Kidney (tissue), 14 donors: Measurements from ENCODE around the gene STEAP3. TPM values are rescaled to one million over a fixed set of nuclear protein-coding genes. Genes with fewer than 3 reads are reported as not detected.

Experiments used
- DNase-seq, 5 donors: peaks; one replicate each; pipeline ENCODE4 v3.0.0-alpha.2; 2013 to 2020
- FAIRE-seq: peaks from 2 replicates; lab custom pipeline; 2012; peaks lifted over from hg19 to GRCh38; lab: Jason Lieb, UNC
- H3K27ac ChIP-seq, 2 donors: one replicate each; pipeline ENCODE4 v1.7.0; 2013; ENCODE audit warnings: low read depth in 2 of 2, low read length in 2 of 2, inconsistent platforms in 1 of 2
- H3K27me3 ChIP-seq: one replicate; pipeline ENCODE4 v1.7.1; 2013; ENCODE audit warnings: low read length, inconsistent platforms; ENCODE audit not compliant: control insufficient read depth, insufficient read depth
- H3K36me3 ChIP-seq, 3 donors: one replicate each; pipeline versions ENCODE4 v1.7.0 to v1.7.1; 2013; ENCODE audit warnings: low read length in 3 of 3, control low read depth in 1 of 3, inconsistent platforms in 1 of 3; ENCODE audit not compliant: insufficient read depth in 3 of 3, control insufficient read depth in 2 of 3
- H3K4me1 ChIP-seq, 3 donors: one replicate each; pipeline versions ENCODE4 v1.7.0 to v1.7.1; 2013; ENCODE audit warnings: low read length in 3 of 3, inconsistent platforms in 1 of 3, low read depth in 1 of 3; ENCODE audit not compliant: control insufficient read depth in 2 of 3, insufficient read depth in 2 of 3
- H3K4me3 ChIP-seq, 3 donors: one replicate each; pipeline versions ENCODE4 v1.7.0 to v1.8.1; 2013; ENCODE audit warnings: low read length in 3 of 3, control low read depth in 1 of 3, inconsistent platforms in 1 of 3
- H3K9ac ChIP-seq, 3 donors: one replicate each; pipeline versions ENCODE4 v1.7.0 to v1.7.1; 2013; ENCODE audit warnings: low read length in 3 of 3, control low read depth in 1 of 3, inconsistent platforms in 1 of 3
- H3K9me3 ChIP-seq, 3 donors: one replicate each; pipeline versions ENCODE4 v1.7.0 to v1.7.1; 2013; ENCODE audit warnings: low read length in 3 of 3, control low read depth in 1 of 3, inconsistent platforms in 1 of 3; ENCODE audit not compliant: control insufficient read depth in 2 of 3, insufficient read depth in 1 of 3
- intact Hi-C: fragments of 100-400 bp; cut with DNase I; formaldehyde crosslinking; loops from one replicate; pipeline ENCODE4 v1.11.1; 2022
- polyA plus RNA-seq: library from polyadenylated mRNA; stranded (reverse); fragments of 350-450 nt; fragmentation: Illumina TruSeq; extraction: RNeasy Lipid Tissue Mini Kit (QIAGEN cat#74804); gene quantifications from one replicate; pipeline ENCODE4 v1.2.3, GENCODE V29; 2014; ENCODE audit warnings: low read depth, low replicate concordance; ENCODE audit not compliant: insufficient read depth
- total RNA-seq: library from RNA; stranded (reverse); fragmentation: NEBNext Ultra II Directional; extraction: Animal tissue kit (Norgen Biotek cat#: 25700); gene quantifications from one replicate; pipeline ENCODE4 v1.2.1, GENCODE V29; 2021
- TF ChIP-seq, protein P1 (sequence below): IDR thresholded peaks from 3 replicates; pipeline ENCODE4 v1.5.1; 2012; ENCODE audit warnings: mild to moderate bottlenecking, moderate library complexity, borderline replicate concordance; ENCODE audit not compliant: insufficient read depth; ENCODE audit errors: extremely low read depth
- donor health status: control.
- donor health status: control.
- donor health status: control.
- donor health status: control.
- donor health status: control.
- donor health status: DM: yes; HTN: yes; CAD: no.
- donor health status: Normal renal cell carcinoma (clear cell type).

Gene STEAP3
- total and polyA plus RNA-seq, 2 donors from 2014 or later, result 6.7 to 25.4 TPM

DNA sequence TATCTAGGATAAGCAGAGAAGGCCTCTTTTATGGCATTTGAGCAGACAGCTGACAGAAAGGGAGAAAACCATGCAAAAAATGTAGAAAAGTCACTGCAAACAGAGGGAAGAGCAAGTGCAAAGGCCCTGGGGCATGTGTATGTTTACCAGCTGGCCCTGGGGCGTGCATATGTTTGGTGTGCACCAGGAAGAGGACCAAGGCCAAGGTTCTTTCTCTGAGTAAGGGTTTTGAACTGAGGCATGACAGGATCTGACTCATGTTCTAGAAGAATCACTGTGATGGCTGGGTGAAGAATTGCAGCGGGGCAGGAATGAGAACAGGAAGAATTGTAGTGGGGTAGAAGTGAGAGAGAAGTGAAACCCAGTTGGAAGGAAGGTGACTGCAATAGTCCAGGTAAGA, 69.6 kb downstream of the STEAP3 start:
- Histone ChIP-seq H3K27ac (no peak overlapping the region), H3K9me3 (no peaks in the 10 kb centered on the region), H3K4me1 (no peaks in the 10 kb centered on the region), H3K4me3 (no peak overlapping the region), H3K9ac (no peak overlapping the region), H3K36me3 (no peaks in the 10 kb centered on the region), H3K27me3 (no peaks in the 10 kb centered on the region)
- no peak for DNase-seq
- intact Hi-C loops, result no loop called here
- TF ChIP-seq, protein P1, sequence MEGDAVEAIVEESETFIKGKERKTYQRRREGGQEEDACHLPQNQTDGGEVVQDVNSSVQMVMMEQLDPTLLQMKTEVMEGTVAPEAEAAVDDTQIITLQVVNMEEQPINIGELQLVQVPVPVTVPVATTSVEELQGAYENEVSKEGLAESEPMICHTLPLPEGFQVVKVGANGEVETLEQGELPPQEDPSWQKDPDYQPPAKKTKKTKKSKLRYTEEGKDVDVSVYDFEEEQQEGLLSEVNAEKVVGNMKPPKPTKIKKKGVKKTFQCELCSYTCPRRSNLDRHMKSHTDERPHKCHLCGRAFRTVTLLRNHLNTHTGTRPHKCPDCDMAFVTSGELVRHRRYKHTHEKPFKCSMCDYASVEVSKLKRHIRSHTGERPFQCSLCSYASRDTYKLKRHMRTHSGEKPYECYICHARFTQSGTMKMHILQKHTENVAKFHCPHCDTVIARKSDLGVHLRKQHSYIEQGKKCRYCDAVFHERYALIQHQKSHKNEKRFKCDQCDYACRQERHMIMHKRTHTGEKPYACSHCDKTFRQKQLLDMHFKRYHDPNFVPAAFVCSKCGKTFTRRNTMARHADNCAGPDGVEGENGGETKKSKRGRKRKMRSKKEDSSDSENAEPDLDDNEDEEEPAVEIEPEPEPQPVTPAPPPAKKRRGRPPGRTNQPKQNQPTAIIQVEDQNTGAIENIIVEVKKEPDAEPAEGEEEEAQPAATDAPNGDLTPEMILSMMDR, result no peak
- no peak for FAIRE-seq

DNA sequence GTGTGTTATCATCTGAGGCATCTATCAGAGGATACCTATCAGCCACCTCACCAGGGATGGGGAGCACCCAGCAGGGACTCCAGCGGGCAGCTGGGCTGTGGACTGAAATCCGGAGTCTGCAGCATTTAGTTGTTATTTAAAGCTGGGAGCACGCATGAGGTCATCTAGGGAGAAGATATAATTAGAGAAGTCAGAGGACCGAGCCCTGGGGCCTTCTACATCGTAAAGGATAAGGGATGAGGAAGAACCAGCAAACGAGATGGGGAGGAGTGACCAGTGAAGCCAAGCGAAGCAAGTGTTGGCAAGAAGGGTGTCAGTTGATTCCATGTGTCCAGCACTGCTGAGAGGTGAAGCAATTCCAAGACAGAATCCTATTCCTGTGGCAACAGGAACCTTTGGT, 70.3 kb downstream of the STEAP3 start:
- no peaks in the 10 kb centered on the region for H3K36me3 ChIP-seq
- no peak overlapping the region for H3K4me3 ChIP-seq
- no peak overlapping the region for H3K27ac ChIP-seq
- H3K9ac ChIP-seq, result no peak overlapping the region
- no peaks in the 10 kb centered on the region for H3K9me3 ChIP-seq
- no peaks in the 10 kb centered on the region for H3K27me3 ChIP-seq
- intact Hi-C loops, result no loop called here
- DNase-seq (no peak), FAIRE-seq (no peak)
- H3K4me1 ChIP-seq, result no peaks in the 10 kb centered on the region
- TF ChIP-seq, protein P1, result no peak

DNA sequence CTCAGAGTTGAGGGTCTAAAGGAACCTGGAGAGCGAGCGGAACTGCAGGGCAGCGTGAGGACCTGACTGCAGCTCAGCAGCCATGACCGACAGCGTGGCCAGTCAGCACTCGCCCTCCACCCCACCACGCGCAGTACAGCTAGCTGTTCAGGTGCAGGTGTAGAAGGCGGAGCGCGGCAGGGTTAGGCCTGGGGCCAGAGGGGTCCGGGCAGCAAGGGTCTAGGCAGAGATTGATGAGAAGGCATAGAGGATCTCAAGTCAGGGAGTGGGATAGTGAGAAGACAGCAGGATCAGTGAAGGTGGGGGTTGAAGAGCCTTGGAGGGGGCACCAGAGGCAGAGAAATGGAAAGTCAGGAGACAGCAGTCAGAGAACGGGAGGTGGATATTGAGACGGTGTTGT, 71.0 kb downstream of the STEAP3 start:
- no peaks in the 10 kb centered on the region for H3K4me1 ChIP-seq
- no peaks in the 10 kb centered on the region for H3K27me3 ChIP-seq
- intact Hi-C loops, result no loop called here
- FAIRE-seq (no peak), DNase-seq (no peak)
- no peaks in the 10 kb centered on the region for H3K36me3 ChIP-seq
- TF ChIP-seq, protein P1, result no peak
- H3K27ac ChIP-seq, result no peak overlapping the region
- H3K9me3 ChIP-seq, result no peaks in the 10 kb centered on the region
- no peak overlapping the region for H3K4me3 ChIP-seq
- H3K9ac ChIP-seq, result no peak overlapping the region
